H1 (cell line): ENCODE data around the gene ZNF454.

Experiments used
- ATF2 ChIP-seq: IDR thresholded peaks from 2 replicates; pipeline ENCODE4 v1.6.1; 2012; ENCODE audit warnings: low read length, inconsistent platforms
- CREB1 ChIP-seq: IDR thresholded peaks from 2 replicates; pipeline ENCODE4 v1.6.1; 2012; ENCODE audit warnings: inconsistent platforms
- CTCF ChIP-seq, 3 experiments: IDR thresholded peaks; 1 replicate in 2 of 3; 2 replicates in 1 of 3; pipeline versions ENCODE4 v1.5.1 to v1.6.1; 2011; ENCODE audit warnings: low read length in 3 of 3, mild to moderate bottlenecking in 3 of 3, inconsistent platforms in 2 of 3, low read depth in 1 of 3, moderate library complexity in 1 of 3; ENCODE audit not compliant: insufficient read depth in 1 of 3; ENCODE audit errors: control extremely low read depth in 1 of 3
- EGR1 ChIP-seq: IDR thresholded peaks from 2 replicates; pipeline ENCODE4 v1.6.1; 2011; ENCODE audit warnings: low read depth, low read length, borderline replicate concordance
- GTF2F1 ChIP-seq: IDR thresholded peaks from 2 replicates; pipeline ENCODE4 v1.6.1; 2012; ENCODE audit warnings: low read depth, low read length, improper control_type of control experiment, borderline replicate concordance
- POLR2A ChIP-seq, 2 experiments: IDR thresholded peaks; 1 replicate in 1 of 2; 2 replicates in 1 of 2; pipeline ENCODE4 v1.6.1; 2011; ENCODE audit warnings: low read depth in 2 of 2, low read length in 2 of 2, mild to moderate bottlenecking in 2 of 2; ENCODE audit errors: control extremely low read depth in 1 of 2
- POLR2AphosphoS5 ChIP-seq: IDR thresholded peaks from 2 replicates; pipeline ENCODE4 v1.6.1; 2011; ENCODE audit warnings: low read depth, low read length

- TF ChIP-seq EGR1 (no peak), POLR2A (IDR thresholded peaks at IDR 0.05; ENCODE audit: control extremely low read depth in 1 of 2, low read depth in 2 of 2, low read length in 2 of 2) (no peak), CTCF (IDR thresholded peaks at IDR 0.05; ENCODE audit: control extremely low read depth in 1 of 3, insufficient read depth in 1 of 3, low read depth in 1 of 3, low read length in 3 of 3) (peak in 1 of 3 experiments; percentile 11; a peak in 2 of 4 replicates), POLR2AphosphoS5 (no peak), CREB1 (no peak), ATF2 (no peak), GTF2F1 (no peak)
Observed at GRCh38 chr5:178899289-178899688, 41.7 kb upstream of the ZNF454 start.
